HCT116 (cell line): Measurements from ENCODE around the gene SLIT1. TPM values are rescaled to one million over a fixed set of nuclear protein-coding genes. Genes with fewer than 3 reads are reported as not detected.

Source experiments
- ATAC-seq: fragments of 200-7000 bp; cut with Tn5 transposase; 2 replicates; pipeline ENCODE4 v1.9.1; 2020; ENCODE audit warnings: mild to moderate bottlenecking, moderate library complexity
- BruUV-seq: library from RNA; stranded (reverse); fragments of 400-500 nt; replicated peaks from 2 replicates; lab custom pipeline; 2021; lab: Mats Ljungman, UMichigan
- CTCF ChIA-PET: fragments of 300-600 bp; sonication (Branson Sonifier 250); formaldehyde crosslinking; loops from one replicate; lab custom pipeline; 2021; ENCODE audit warnings: antibody characterized with exemption; lab: Charles Lee
- POLR2A ChIA-PET: fragments of 300-600, 350-600 bp; sonication (Branson Sonifier 250); formaldehyde crosslinking; loops from one replicate; lab custom pipeline; 2021; ENCODE audit warnings: antibody characterized with exemption; lab: Charles Lee
- RAD21 ChIA-PET, 2 experiments: fragments of 300-600 bp; sonication (Branson Sonifier 250); formaldehyde crosslinking; loops; one replicate each; lab custom pipeline; 2023; ENCODE audit warnings: low total read pairs in 2 of 2; ENCODE audit not compliant: uncharacterized antibody in 2 of 2, unreplicated experiment in 2 of 2, low non-redundant PET in 1 of 2; lab: Charles Lee
- DNase-seq: peaks from one replicate; pipeline ENCODE4 v3.0.0-alpha.2; 2010; ENCODE audit warnings: low read depth, low spot score
- H2AFZ ChIP-seq: fragments of 200-600 bp; shearing (Covaris generic), sonication (generic); 2 replicates; pipeline ENCODE4 v1.6.1; 2017; ENCODE audit warnings: low read depth, mixed run types, mixed read lengths, antibody characterized with exemption, low read length; ENCODE audit not compliant: poor library complexity, severe bottlenecking
- H3K27ac ChIP-seq: 2 replicates; pipeline ENCODE4 v1.5.1; 2012; ENCODE audit warnings: low read depth, low read length
- H3K27me3 ChIP-seq: fragments of 200-600 bp; sonication (generic); 2 replicates; pipeline ENCODE4 v1.6.1; 2016; ENCODE audit warnings: mixed run types, low read length, mixed read lengths; ENCODE audit not compliant: insufficient read depth
- H3K36me3 ChIP-seq, 2 experiments: fragments of 200-500 bp in 1 of 2; fragments of 200-600 bp in 1 of 2; sonication (Bioruptor generic) in 1 of 2; sonication (generic) in 1 of 2; 2 replicates each; pipeline versions ENCODE4 v1.5.1 to v1.6.1; 2014 to 2016; ENCODE audit warnings: low read length in 2 of 2, inconsistent platforms in 1 of 2, mixed read lengths in 1 of 2, mixed run types in 1 of 2; ENCODE audit not compliant: insufficient read depth in 2 of 2, control insufficient read depth in 1 of 2
- H3K4me1 ChIP-seq, 2 experiments: fragments of 200-600 bp in 1 of 2; sonication (generic) in 1 of 2; 2 replicates each; pipeline versions ENCODE4 v1.5.1 to v1.6.1; 2012 to 2017; ENCODE audit warnings: low read length in 2 of 2, inconsistent platforms in 1 of 2, mild to moderate bottlenecking in 1 of 2, mixed read lengths in 1 of 2, mixed run types in 1 of 2, moderate library complexity in 1 of 2; ENCODE audit not compliant: insufficient read depth in 2 of 2, control insufficient read depth in 1 of 2
- H3K4me2 ChIP-seq: fragments of 200-600 bp; sonication (generic); 2 replicates; pipeline ENCODE4 v1.6.1; 2017; ENCODE audit warnings: mixed run types, low read length, mixed read lengths
- H3K4me3 ChIP-seq, 2 experiments: fragments of 200-600 bp in 1 of 2; sonication (generic) in 1 of 2; replicated peaks in 1 of 2; 2 replicates each; pipeline ENCODE4 v1.5.1; 2011 to 2016; ENCODE audit warnings: low read length in 2 of 2, control low read depth in 1 of 2, low read depth in 1 of 2, mild to moderate bottlenecking in 1 of 2, mixed read lengths in 1 of 2, mixed run types in 1 of 2
- H3K79me2 ChIP-seq: fragments of 200-600 bp; sonication (generic); 2 replicates; pipeline ENCODE4 v1.6.1; 2017; ENCODE audit warnings: mild to moderate bottlenecking, mixed run types, low read length, moderate library complexity, mixed read lengths; ENCODE audit not compliant: insufficient read depth
- H3K9ac ChIP-seq: fragments of 200-600 bp; sonication (generic); 2 replicates; pipeline ENCODE4 v1.6.1; 2016; ENCODE audit warnings: low read length, mixed read lengths
- H3K9me2 ChIP-seq: fragments of 200-600 bp; sonication (generic), shearing (Covaris generic); 2 replicates; pipeline ENCODE4 v1.6.1; 2017; ENCODE audit warnings: mixed run types, mild to moderate bottlenecking, moderate library complexity; ENCODE audit not compliant: insufficient read depth
- H3K9me3 ChIP-seq, 2 experiments: fragments of 200-500 bp in 1 of 2; fragments of 200-600 bp in 1 of 2; sonication (Bioruptor generic) in 1 of 2; sonication (generic) in 1 of 2; 2 replicates each; pipeline ENCODE4 v1.6.1; 2014 to 2017; ENCODE audit warnings: low read length in 2 of 2, mixed read lengths in 2 of 2, inconsistent platforms in 1 of 2, low read depth in 1 of 2, mild to moderate bottlenecking in 1 of 2, mixed run types in 1 of 2, moderate library complexity in 1 of 2; ENCODE audit not compliant: control insufficient read depth in 1 of 2, insufficient read depth in 1 of 2
- H4K20me1 ChIP-seq: fragments of 200-600 bp; sonication (generic), shearing (Covaris generic); 2 replicates; pipeline ENCODE4 v1.6.1; 2017; ENCODE audit warnings: mixed run types, mild to moderate bottlenecking, moderate library complexity; ENCODE audit not compliant: insufficient read depth
- ATF3 ChIP-seq: IDR thresholded peaks from 2 replicates; pipeline ENCODE4 v1.6.1; 2012
- EGR1 ChIP-seq: IDR thresholded peaks from 2 replicates; pipeline ENCODE4 v1.6.1; 2012; ENCODE audit warnings: low read depth
- EZH2 ChIP-seq: fragments of 200-600 bp; sonication (generic); IDR thresholded peaks from 2 replicates; pipeline ENCODE4 v1.6.1; 2017; ENCODE audit warnings: antibody characterized with exemption, mixed run types
- FOSL1 ChIP-seq: IDR thresholded peaks from 2 replicates; pipeline ENCODE4 v1.6.1; 2012; ENCODE audit warnings: low read depth
- JUND ChIP-seq: IDR thresholded peaks from 2 replicates; pipeline ENCODE4 v1.6.1; 2012
- MAX ChIP-seq: IDR thresholded peaks from 2 replicates; pipeline ENCODE4 v1.6.1; 2012
- POLR2AphosphoS5 ChIP-seq: IDR thresholded peaks from 2 replicates; pipeline ENCODE4 v1.6.1; 2011; ENCODE audit warnings: mild to moderate bottlenecking, low read depth, low read length, moderate library complexity
- TCF7L2 ChIP-seq: IDR thresholded peaks from 2 replicates; pipeline ENCODE4 v1.7.0; 2011; ENCODE audit warnings: borderline replicate concordance, inconsistent platforms; ENCODE audit not compliant: insufficient read depth, insufficient read length; ENCODE audit errors: extremely low read depth
- YY1 ChIP-seq: IDR thresholded peaks from 2 replicates; pipeline ENCODE4 v1.6.1; 2011; ENCODE audit warnings: low read length, low read depth, moderate library complexity, mild to moderate bottlenecking; ENCODE audit not compliant: insufficient replicate concordance; ENCODE audit errors: extremely low read depth
- ZFX ChIP-seq: fragments of 450-650 bp; IDR thresholded peaks from 2 replicates; pipeline ENCODE4 v1.6.1; 2017
- ZNF274 ChIP-seq: fragments of 200-500 bp; sonication (Bioruptor generic); IDR thresholded peaks from 2 replicates; pipeline ENCODE4 v1.6.1; 2014; ENCODE audit warnings: mild to moderate bottlenecking, low read depth, low read length, inconsistent platforms
- intact Hi-C: fragments of 100-400 bp; cut with micrococcal nuclease; formaldehyde crosslinking; loops from 2 replicates; pipeline ENCODE4 v1.10.0; 2022
- total RNA-seq: library from RNA; stranded (reverse); gene quantifications from one replicate; pipeline ENCODE4 v1.2.1, GENCODE V29; 2021; ENCODE audit not compliant: unreplicated experiment
- TF ChIP-seq, protein P1 (sequence below): IDR thresholded peaks from 2 replicates; pipeline ENCODE4 v1.6.1; 2012; ENCODE audit warnings: low read depth
- TF ChIP-seq, protein P2 (sequence below): IDR thresholded peaks from 2 replicates; pipeline ENCODE4 v1.6.1; 2011; ENCODE audit warnings: mild to moderate bottlenecking, low read length, moderate library complexity; ENCODE audit not compliant: insufficient replicate concordance; ENCODE audit errors: extremely low read depth

Gene SLIT1
- total RNA-seq, 1 experiment from 2014 or later: 0.42 TPM

DNA sequence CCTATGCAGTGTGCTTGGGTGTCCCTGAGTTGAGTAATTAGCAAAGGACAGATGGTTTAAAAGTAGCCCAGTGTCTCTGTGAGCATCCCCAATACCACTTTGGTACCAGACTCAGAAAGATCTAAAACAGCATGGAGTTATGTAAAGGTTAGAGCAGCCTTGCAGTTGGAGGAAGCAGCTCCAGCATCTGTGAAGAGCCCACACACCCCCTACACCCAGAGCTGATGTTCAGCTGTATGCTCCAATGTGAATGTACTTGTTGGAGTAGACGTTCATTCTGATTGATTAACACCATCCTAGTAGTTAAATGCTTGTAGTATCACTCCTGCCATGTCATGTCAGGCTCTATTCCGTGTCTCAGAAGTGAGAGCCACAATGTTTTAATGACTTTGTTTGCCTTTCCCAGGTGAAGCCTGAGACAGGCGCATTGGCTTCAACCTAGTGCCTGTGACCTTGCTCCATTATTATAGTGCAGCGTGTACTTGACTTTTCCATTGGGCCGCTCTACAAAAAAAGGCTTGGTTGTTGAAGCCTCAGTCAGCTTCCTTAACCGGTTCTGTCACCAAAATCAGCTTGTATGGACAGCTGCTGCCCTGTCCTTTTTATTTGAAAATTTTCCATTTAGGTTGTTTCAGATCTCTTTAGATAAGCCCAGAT is 199.4 kb downstream of the SLIT1 start:
- POLR2A ChIA-PET: no interaction called here
- RAD21 ChIA-PET: no interaction called here
- H4K20me1 ChIP-seq: no peaks in the 10 kb centered on the region
- H3K36me3 ChIP-seq: 0 out of 4 replicates have a peak, but pooled peaks cover 3% of the 10 kb centered on the region in 2 experiments
- CTCF ChIA-PET: no interaction called here
- H3K27ac ChIP-seq: no peak overlapping the region
- intact Hi-C loops: no loop called here
- H3K4me1 ChIP-seq: no peaks in the 10 kb centered on the region
- TF ChIP-seq ZFX (no peak), EGR1 (no peak)
- TF ChIP-seq, all 23 proteins: peak for 0
- Histone ChIP-seq H3K9me2 (no peaks in the 10 kb centered on the region), H3K9ac (no peak overlapping the region), H3K4me3 (no peak overlapping the region), H2AFZ (no peak overlapping the region), H3K4me2 (no peak overlapping the region), H3K9me3 (no peaks in the 10 kb centered on the region), H3K79me2 (no peaks in the 10 kb centered on the region), H3K27me3 (no peaks in the 10 kb centered on the region)
- no TSS peak for BruUV-seq
- ATAC-seq: no peak
- no peak for DNase-seq

DNA sequence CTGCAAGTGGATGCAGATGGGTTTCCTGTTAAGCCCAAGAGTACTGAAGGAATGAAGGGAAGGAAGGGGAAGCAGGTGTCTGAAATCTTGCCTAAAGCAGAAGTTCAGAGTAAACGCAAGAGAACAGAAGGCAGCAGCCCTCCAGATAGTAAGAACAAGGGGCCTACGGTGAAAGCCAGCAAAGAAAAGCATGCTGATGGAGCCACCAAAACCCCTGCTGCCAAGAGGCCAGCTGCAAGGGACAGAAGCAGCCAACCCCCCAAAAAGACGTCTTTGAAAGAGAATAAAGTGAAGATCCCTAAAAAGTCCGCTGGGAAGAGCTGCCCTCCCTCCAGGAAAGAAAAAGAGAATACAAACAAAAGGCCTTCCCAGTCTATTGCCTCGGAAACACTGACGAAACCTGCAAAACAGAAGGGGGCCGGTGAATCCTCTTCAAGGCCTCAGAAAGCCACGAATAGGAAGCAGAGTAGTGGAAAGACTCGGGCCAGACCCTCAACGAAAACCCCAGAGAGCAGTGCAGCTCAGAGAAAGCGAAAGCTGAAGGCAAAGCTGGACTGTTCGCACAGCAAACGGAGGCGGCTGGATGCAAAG is 201.1 kb downstream of the SLIT1 start:
- POLR2A ChIA-PET: no interaction called here
- RAD21 ChIA-PET: no interaction called here
- Histone ChIP-seq H2AFZ (no peak overlapping the region), H3K36me3 (0 out of 4 replicates have a peak, but pooled peaks cover 3 to 7% of the 10 kb centered on the region in 2 experiments), H3K9me3 (no peaks in the 10 kb centered on the region), H4K20me1 (no peaks in the 10 kb centered on the region), H3K79me2 (no peaks in the 10 kb centered on the region), H3K9ac (no peak overlapping the region), H3K27me3 (no peaks in the 10 kb centered on the region), H3K4me1 (no peaks in the 10 kb centered on the region), H3K27ac (no peak overlapping the region), H3K4me3 (no peak overlapping the region), H3K9me2 (no peaks in the 10 kb centered on the region), H3K4me2 (no peak overlapping the region)
- CTCF ChIA-PET: no interaction called here
- ATAC-seq (no peak), DNase-seq (no peak)
- intact Hi-C loops: no loop called here
- no TSS peak for BruUV-seq
- TF ChIP-seq FOSL1: no peak
- TF ChIP-seq ATF3: no peak
- no peak for TF ChIP-seq JUND
- no peak for TF ChIP-seq TCF7L2
- TF ChIP-seq, protein P1, sequence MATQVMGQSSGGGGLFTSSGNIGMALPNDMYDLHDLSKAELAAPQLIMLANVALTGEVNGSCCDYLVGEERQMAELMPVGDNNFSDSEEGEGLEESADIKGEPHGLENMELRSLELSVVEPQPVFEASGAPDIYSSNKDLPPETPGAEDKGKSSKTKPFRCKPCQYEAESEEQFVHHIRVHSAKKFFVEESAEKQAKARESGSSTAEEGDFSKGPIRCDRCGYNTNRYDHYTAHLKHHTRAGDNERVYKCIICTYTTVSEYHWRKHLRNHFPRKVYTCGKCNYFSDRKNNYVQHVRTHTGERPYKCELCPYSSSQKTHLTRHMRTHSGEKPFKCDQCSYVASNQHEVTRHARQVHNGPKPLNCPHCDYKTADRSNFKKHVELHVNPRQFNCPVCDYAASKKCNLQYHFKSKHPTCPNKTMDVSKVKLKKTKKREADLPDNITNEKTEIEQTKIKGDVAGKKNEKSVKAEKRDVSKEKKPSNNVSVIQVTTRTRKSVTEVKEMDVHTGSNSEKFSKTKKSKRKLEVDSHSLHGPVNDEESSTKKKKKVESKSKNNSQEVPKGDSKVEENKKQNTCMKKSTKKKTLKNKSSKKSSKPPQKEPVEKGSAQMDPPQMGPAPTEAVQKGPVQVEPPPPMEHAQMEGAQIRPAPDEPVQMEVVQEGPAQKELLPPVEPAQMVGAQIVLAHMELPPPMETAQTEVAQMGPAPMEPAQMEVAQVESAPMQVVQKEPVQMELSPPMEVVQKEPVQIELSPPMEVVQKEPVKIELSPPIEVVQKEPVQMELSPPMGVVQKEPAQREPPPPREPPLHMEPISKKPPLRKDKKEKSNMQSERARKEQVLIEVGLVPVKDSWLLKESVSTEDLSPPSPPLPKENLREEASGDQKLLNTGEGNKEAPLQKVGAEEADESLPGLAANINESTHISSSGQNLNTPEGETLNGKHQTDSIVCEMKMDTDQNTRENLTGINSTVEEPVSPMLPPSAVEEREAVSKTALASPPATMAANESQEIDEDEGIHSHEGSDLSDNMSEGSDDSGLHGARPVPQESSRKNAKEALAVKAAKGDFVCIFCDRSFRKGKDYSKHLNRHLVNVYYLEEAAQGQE: no peak
- no peak for TF ChIP-seq POLR2AphosphoS5
- TF ChIP-seq ZNF274: no peak
- no peak for TF ChIP-seq MAX
- no peak for TF ChIP-seq YY1
- TF ChIP-seq, protein P2, sequence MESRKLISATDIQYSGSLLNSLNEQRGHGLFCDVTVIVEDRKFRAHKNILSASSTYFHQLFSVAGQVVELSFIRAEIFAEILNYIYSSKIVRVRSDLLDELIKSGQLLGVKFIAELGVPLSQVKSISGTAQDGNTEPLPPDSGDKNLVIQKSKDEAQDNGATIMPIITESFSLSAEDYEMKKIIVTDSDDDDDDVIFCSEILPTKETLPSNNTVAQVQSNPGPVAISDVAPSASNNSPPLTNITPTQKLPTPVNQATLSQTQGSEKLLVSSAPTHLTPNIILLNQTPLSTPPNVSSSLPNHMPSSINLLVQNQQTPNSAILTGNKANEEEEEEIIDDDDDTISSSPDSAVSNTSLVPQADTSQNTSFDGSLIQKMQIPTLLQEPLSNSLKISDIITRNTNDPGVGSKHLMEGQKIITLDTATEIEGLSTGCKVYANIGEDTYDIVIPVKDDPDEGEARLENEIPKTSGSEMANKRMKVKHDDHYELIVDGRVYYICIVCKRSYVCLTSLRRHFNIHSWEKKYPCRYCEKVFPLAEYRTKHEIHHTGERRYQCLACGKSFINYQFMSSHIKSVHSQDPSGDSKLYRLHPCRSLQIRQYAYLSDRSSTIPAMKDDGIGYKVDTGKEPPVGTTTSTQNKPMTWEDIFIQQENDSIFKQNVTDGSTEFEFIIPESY: no peak
- TF ChIP-seq EZH2: no peak
